HG02973 (cell line): Measurements from ENCODE around the gene CYP4A22.
"Not testable (repeated sequence)": the region's sequence is repeated elsewhere in the genome, so short reads cannot be mapped to it uniquely, and the experiment has no call there.

Experiments used
- ATAC-seq: cut with Tn5 transposase; IDR thresholded peaks from one replicate; pipeline ENCODE4 v1.9.1; 2021; ENCODE audit warnings: moderate library complexity; ENCODE audit not compliant: unreplicated experiment

CYP4A22 gene

DNA sequence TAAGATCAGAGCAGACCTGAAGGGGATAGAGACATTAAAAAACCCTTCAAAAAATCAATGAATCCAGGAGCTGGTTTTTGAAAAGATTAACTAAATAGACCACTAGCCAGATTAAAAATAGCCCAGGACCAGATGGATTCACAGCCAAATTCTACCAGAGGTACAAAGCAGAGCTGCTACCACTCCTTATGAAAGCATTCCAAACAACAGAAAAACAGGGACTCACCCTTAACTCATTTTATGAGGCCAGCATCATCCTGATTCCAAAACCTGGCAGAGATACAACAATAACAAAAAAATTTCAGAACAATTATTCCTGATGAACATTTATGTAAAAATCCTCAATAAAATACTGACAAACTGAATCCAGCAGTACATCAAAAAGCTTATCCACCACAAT lies 19.2 kb downstream of the CYP4A22 start:
- not testable (repeated sequence) for ATAC-seq

DNA sequence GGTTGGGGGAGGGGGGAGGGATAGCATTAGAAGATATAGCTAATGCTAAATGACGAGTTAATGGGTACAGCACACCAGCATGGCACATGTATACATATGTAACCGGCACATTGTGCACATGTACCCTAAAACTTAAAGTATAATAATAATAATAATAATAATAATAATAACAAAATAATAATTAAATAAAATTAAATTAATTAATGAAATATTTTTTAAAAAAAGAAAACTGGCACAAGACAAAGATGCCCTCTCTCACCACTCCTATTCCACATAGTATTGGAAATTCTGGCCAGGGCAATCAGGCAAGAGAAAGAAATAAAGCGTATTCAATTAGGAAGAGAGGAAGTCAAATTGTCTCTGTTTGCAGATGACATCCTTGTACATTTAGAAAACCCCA lies 20.7 kb downstream of the CYP4A22 start:
- ATAC-seq, result not testable (repeated sequence)

DNA sequence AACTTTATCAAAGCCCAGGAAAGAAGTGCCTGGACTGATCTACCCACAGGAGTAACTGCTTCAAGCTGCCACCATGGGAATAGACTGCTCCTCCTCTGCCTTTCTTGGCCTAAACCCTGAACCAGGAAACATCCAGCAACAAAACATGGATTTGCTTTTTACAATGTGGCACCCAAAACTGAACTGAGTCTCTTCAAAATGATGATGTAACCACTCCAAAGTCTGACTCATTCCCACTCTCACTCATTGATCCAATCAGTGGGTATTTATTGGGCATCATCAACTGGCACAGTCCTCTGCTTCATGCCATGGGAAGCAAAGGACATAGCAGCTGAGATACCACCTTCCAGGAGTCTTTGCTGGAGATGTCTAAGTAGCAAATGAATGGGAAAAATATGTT lies 23.5 kb downstream of the CYP4A22 start:
- no peak for ATAC-seq

DNA sequence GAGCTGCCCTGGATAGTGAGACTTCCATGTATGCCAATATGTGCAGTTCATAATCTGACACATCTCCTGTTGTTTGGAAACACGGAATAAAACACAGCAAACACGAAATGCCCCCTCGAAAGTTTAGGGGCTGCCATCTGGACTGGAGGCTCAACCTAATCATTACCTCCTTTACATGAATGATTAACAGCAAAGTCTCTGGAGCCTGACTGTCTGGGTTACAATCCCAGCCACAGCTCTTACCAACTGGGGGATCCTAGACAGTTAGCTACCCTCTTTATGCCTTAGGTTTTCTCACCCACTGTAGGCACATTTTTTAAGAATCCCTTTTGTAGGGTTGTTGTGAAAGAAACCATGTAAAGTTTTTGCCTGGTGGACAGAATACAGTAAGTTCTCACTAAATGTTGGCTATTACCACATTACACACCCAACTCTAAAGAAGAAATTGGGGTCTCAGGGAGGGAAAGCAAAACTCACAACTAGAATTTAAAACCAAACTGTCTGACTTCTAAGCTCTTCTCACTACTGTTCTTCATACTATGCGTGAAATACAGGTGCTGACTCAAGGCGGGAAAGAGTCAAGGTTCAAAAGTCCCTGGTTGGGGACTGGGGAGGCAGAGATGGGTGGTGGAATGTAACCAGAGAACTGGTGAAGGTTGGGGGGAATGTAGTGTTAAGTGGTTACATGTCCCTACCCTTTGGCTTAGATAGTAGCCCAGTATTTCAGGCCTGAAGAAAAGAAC lies 24.2 kb downstream of the CYP4A22 start:
- ATAC-seq, result no peak

DNA sequence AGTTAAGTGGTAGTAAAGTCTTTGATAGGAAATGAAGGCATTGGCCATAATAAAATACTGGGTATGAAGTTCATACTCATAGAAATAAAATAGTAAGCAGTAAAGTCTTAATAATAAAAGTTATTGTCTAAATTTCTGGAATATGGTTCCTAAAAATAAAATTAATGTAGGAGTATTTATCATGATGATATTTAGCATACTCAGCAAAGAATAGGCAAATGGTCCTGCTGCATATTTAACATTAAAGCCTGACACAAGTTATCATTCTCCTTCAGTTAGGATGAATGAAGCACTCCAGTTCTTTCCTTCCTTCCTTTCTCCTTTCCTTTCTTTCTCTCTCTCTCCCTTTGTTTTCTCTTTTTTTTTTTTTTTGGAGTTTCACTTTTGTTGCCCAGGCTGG lies 27.3 kb downstream of the CYP4A22 start:
- no peak for ATAC-seq

DNA sequence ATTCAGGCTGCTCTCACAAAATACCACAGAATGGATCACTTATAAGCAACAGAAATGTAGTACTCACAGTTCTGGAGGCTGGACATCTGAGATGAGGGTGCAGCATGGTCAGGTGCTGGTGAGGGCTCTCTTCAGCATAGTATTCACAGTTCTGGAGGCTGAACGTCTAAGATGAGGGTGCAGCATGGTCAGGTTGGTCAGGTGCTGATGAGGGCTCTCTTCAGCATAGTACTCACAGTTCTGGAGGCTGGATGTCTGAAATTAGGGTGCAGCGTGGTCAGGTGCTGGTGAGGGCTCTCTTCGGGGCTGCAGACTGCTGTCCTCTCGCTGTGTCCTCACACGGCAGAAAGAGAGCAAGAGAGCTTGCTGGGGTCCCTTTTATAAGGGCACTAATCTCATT lies 35.5 kb downstream of the CYP4A22 start:
- ATAC-seq, result no peak

DNA sequence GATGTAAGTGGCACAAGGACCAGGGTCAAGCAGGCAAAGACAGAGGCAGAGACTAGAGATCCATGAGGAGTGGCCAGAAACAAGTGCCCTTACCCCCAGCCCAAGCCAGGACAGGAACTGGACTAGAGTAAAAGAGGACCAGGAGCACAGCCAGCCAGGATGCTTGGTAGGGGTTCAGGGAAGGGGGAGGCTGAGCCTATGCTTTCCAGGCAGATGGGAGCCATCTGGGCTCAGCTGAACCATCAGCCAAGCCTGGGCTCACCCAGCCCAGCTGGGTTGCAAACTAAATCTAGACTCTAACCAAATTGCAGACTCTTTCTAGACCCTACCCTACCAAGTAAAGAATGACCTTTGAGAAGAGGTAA lies 37.4 kb downstream of the CYP4A22 start:
- ATAC-seq, result no peak

DNA sequence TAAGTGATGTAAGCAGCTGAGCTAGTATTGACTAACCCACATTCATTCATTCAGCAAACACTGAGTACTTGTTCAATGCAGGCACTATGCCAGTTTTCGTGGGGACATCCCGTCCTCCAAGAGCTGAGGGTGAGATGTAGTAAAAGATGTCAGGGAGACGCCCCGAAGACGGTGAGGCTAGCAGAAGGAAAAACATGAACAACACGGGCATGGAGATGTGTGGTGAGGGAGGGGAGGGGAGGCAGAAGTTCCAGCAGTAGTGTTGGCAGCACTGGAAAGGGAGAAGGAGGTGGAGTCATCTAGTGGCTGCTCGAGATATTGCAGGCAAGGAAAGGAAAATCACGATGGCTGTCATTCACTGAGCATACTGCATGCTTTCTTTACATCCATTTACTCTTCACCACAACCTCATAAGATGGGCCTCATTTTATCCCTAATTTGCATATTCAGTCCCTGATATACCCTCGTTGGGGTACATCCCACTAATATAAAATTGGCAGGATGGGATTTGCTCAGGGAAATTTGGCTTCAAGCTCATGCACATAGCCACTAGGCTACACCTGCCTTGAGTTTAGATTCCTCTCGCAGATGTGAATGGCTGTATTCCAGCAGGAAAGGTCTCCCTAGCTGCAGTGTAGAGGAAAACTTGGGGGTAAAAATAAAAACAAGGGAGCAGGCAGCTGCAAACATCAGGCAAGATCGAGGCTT lies 38.1 kb downstream of the CYP4A22 start:
- ATAC-seq, result peak; percentile 55

DNA sequence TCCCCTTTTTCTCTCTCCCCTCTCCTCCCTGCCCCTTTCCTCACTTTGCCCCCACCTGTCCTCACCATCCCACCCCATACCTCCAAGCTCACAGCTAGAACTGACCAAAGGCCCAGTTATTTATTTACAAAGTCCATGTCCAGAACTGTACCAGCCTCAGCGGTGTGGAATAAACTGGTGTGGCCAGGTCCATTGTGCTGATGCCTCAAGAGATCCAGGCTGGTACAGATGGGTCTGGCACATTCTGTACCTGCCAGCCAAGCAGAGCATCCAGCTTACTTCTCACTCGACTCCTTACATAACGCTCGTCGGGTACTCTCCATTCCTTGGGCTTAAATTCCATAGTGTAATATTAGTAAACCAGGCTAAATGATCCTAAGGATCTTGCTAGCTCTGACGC lies 40.8 kb downstream of the CYP4A22 start:
- ATAC-seq, result no peak

DNA sequence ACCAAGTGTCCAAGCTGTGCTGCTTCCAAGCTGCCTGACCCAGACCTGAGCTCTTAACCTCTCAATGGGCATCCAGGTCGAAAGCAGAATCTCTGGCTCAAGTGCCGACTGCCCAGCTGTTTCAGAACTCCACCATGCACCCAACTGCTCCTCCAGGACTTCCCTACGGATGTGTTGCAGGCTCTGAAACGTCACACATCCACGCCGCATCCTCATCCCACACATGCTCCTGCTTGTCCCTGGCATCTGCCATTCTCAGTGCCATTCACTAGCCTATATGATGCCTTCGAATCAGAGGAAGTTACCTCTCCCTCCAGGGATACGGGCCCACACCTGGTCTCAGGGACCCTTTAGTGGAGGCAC lies 41.4 kb downstream of the CYP4A22 start:
- no peak for ATAC-seq

DNA sequence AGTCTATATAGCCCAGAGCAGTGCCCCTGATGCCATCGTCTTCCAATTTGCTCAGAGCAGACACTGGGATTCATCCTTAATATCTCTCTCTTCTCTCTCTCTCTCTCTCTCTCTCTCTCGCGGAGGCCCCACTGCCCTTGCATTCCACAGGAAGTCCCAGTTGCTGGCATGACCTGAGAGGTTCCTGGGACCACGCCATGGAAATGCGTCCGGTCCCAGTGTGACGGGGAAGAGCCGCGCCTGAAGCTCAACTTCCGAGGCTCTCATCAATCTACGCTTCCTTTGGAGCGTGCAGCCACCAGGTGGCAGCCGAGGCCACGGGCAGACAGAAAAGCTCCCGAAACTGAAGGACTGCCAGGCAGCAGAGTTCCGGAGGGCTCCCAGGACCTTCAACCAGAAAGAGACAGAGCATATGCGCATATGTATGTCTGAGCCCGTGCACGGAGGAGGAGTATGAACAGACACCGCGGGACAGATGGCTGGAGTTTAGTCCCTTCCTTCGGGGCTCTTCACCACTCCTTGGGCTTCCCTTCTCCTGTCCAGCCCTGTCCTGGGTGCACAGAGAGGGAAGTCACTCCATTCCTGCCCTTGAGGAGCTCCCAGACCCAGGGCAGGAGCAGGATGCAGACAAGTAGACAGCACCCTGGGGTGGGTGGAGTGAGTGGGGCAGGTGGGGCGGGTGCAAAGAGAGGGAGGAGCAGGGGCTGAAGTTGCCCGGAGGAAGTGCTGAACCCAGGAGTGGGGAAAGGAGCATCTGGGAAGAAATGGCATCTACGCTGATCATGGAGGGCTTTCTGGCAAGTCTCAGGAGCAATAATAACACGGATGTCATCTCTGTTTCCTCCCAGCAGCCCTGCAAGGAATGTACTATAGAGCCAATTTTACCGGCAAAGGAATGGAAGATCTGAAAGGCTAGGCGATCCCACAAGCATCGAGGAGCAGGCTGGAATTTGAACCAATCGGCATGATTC lies 42.1 kb downstream of the CYP4A22 start:
- ATAC-seq, result peak; percentile 84

DNA sequence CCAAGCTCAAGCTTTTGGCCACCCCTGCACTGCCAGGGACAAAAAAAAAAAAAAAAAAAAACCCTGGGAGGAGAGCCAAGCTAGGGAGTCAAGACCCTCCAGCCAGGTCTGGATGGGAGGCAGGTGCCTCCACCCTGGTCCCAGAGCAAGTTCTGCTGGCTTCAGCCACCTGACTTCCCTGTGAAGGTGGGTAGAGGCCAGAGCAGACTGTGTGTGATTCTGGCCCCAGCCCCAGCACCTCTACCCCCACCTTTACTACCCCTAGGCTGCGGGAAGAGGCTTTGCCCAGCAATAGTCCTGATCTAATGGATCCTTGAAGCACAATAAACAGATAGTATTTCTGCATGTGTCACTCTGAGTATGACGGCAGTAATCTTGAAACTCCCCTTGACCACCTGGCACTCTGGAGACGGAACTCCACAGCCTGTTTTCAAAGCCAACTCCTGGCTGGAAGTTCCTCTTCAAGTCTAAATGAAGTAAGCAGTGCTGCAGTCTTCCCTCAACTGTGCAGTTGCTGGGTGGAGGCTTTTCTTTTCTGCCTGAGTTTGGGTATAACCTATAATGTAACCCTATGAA lies 42.8 kb downstream of the CYP4A22 start:
- ATAC-seq, result no peak

DNA sequence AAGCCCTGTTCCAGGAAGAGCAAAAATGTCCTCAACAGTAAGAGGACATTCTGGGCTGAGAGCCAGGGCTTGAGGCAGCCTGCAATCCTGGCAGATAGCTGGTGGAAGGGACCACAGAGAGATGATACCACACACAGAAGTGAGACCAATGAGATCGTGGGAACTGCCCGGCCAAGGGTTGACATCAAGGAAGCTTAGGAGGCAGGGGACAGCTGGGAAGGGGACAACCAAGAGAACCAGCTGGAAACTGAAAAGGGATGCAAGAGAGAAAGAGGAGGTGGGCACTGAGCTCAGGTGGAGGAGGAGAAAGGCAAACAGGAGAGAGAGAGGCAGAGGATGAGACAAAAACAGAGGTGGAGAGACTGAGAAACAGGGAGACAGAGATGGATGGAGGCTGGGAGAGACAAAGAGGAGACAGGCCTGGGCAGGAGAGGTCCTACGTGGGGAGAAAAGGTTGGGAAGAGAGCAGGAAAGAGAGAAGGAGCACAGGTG lies 43.4 kb downstream of the CYP4A22 start:
- no peak for ATAC-seq

DNA sequence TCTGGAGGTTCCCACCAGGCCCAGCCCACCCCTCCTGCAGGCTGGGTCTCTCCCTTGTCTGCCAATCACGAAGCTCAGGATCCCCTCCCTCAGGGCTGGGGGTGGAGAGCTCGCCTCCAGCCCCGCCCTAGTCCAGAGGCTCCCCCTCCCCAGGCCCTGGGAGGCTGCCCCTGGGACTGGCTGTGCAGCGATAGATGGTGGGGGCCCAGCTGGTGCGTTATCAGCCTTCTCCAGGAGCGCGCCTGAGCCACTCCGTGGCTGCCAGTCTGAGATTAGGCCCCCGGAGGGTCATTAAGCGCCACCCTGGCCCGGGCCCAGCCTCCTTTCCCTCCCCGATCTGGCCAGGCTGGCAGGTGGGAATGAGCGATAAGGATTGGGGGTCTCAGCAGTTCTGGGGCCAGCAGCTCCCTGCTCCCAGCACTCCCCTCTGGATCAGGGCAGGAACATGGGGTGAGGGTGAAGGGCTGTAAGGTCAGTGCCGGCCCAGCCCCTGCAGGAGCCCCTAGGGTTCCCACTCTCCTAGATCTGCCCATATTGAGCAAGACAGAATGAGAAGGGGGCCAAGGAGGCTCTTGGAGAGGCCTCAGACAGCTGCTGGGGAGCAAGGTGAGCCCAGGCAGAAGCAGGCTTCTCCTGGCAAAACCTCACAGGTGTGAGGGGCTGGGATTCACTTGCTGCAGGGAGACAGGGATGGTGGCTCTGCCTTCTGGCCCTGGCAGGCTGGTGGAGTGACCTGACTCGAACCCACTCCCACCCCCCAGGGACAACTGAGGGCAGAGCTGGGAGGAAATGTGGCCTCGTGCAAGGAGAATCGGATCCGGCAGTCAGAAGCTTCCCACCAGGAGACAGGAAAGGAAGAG lies 44.1 kb downstream of the CYP4A22 start:
- ATAC-seq, result no peak

DNA sequence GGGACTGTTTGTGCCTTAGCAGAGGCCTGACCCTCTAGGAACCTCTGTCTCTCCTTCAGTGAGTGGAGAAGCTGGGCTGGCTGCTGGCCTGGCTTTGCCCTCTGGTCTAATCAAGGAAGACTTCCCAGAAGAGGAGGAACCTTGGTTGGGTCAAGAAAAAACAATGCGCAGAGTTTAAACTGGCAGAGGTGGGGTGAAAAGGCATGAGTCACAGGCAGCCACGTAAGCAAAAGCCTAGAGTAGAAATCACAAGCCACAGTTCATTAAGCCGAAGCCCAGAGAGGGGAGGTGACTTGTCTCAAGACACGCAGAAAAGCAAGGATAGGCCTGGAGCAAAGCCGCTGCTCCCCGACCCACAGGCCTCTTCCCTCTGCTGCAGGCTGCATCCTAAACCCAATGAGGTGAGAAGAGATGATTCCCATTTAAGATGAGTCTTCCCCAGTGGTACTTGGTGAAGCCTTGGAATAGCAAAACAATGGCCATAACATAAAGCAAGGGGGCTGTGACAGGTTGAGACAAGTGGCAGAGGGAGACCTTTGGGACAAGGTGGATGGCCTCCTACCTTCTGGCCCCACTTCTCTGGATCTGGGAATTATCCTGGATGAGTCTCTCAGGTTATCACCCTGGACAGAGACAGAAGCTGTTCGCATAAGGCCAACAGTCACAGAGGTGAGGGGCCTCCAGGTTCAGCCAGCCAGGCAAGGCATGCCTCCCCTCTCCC lies 44.9 kb downstream of the CYP4A22 start:
- no peak for ATAC-seq

DNA sequence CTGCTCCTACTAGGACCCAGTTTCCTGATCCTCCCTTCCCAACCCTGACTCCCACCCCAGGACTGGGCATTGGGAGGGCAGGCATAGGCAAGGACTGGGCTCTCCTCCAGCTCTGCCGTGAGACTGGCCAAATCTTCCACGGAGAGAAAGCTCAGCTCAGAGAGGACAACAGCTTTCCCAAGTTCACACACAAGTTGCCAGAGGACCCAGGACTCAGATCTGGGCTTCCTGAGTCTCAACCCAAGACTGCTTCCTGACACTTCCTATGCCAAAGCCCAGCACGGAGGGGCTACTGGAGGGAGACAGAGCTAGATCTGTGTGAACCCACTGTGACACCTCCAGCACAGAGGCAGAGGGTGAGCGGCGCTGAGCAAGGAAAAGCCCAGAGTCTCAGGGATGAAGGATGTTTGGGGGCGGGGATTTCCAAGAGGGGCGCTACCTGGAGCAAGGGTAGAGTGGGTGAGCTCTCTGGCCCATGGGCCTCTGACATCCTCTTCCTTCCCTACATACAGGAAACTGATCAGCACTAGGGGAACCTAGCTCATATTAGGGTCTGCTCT lies 45.5 kb downstream of the CYP4A22 start:
- no peak for ATAC-seq

DNA sequence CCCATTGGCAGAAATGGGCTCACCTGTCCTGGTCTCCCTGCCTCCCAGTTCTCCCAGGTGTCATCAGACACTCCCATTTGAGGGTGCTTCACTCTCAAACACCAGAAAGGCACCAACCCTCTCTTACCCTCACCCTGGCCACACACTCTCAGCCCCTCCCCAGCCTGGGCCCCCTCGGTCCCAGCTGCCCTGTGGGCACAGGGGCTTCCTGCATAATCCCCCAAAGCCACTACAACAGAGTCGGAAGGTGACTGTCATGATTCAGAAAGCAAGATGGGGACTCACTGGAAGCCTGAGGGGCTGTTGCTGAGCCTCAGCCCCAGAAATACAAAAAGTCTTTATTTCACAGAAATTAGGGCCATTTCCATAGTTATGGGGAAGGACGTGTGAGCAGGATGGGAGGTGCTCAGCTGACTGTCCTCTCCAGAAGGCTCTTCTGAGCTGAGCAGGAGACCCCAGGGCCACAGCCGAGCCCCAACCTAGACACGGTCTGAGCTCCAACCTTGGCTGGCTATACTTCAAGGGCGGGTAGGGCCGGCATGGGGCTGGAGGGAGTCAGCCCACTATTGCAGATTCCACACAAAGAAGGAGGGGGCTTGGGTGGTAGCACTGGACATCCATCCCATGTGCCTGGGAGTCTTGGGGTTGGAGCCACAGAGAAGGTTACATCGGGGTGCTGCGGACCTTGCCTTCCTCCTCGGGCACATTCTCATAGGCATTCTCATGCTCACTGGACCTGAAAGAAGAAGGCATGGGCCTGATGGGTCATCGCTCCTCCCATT lies 46.3 kb downstream of the CYP4A22 start:
- ATAC-seq, result no peak

DNA sequence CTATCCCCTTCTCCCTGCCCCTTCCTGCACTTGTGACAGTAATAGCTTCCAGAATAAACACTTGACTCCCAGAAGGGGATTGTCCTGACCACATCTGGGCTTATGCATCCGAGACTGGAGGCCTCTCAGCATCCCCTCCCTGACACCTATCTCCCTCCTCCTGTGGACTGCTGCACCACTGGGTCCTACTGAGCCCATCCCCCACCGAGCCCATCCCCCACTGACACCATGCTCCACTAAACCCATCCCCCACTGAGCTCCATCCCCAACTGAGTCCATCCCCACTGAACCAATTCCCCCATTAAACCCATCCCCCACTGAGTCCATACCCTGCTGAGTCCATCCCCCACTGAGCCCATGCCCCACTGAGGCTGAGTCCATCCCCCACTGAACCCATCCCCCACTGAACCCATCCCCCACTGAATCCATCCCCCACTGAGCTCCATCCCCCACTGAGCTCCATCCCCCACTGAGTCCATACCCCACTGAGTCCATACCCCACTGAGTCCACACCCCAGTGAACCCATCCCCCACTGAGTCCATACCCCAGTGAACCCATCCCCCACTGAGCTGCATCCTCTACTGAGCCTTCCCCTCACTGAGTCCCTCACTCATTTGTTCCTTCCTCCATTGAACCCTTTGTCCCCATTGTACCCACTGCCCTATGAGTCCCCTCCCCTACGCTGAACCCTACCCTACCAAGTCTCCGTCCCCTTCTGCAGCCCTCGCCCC lies 47.0 kb downstream of the CYP4A22 start:
- no peak for ATAC-seq
